ENCODE measurements around the gene TINAGL1.

- no peak for TF ChIP-seq CTCF (IDR thresholded peaks at IDR 0.05 in 8 of 11, conservative IDR thresholded peaks at IDR 0.05 in 3 of 11)
- peak; percentile 63 to 70 (median 64) for TF ChIP-seq POLR2AphosphoS5 (IDR thresholded peaks at IDR 0.05)
Measured at GRCh38 chr1:31568895-31569595, 7.3 kb upstream of the TINAGL1 start.

Measured in spleen (tissue), 7 donors.